IPS-18c (cell line): ENCODE results near the gene NECTIN4.
"Not testable (repeated sequence)": the region's sequence is repeated elsewhere in the genome, so short reads cannot be mapped to it uniquely, and the experiment has no call there.

Experiments used
- H3K4me3 ChIP-seq: 2 replicates; pipeline ENCODE4 v1.7.0; 2013; ENCODE audit warnings: low read depth, mild to moderate bottlenecking, low read length, moderate library complexity; ENCODE audit not compliant: insufficient read depth
- H3K9me3 ChIP-seq: one replicate; pipeline ENCODE4 v1.6.1; 2013; ENCODE audit warnings: mild to moderate bottlenecking, low read length, moderate library complexity; ENCODE audit not compliant: control insufficient read depth, insufficient read depth

Gene NECTIN4

GRCh38 chr1:161047436-161048420 is 41.6 kb downstream of the NECTIN4 start:
- no peaks in the 10 kb centered on the region for H3K9me3 ChIP-seq
- no peak overlapping the region for H3K4me3 ChIP-seq

- H3K4me3 ChIP-seq: peak overlapping the region; percentile 57; the same call in 1 of the 2 replicates
- no peaks in the 10 kb centered on the region for H3K9me3 ChIP-seq
These were observed 42.6 kb downstream of the NECTIN4 start for GRCh38 chr1:161046605-161047228.

DNA sequence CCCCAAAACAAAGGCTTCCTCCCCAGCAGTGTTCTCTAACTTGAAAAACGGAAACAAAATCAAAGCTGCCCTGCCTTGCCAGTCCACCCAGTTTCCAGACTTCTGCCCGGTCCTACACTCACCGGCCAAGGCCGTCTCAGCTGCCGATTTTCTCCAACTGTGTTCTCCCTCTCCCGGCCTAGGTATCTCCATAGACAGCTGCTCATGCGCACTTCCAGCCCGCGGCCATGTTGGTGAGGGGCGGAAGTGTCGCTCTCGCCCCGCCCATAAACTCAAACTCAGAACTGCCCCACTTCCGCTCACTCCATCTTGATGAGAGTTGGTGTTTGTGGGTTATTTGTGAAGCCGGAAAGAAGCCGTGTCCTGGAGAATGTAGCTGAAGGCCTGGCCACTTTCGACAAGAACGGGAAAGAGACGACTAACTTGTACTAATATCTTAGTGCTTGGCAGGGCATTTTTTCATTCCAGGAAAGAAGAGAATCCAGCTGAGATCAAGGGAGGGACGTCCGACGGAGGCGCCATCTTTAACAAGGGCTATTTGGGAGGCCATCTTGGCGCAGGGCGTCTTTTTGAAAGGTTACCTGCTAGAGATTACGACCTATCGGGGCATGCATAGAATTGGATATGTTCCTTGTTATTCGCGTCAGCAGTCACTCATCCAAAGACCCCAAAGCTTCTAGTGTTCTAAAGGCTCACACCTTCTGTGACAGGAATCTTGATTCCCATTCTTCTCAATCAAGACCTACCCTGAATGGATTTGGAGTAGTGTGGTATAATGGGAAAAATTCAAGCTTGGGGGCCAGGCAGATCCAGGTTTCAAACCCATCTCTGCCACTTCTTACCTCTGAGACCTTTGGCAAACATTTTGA is 43.4 kb downstream of the NECTIN4 start, which contains the start of gene USF1:
TSS of gene USF1 (minus strand) at position 242 of the 869 bp plus-strand sequence. CDS start 2,702 bp downstream, outside the sequence.
- H3K4me3 ChIP-seq: peak within 1 kb of the TSS; percentile 57
- no peaks in the 10 kb centered on the region for H3K9me3 ChIP-seq

GRCh38 chr1:161044908-161045735 is 44.2 kb downstream of the NECTIN4 start:
- H3K4me3 ChIP-seq: peak overlapping the region; percentile 57
- no peaks in the 10 kb centered on the region for H3K9me3 ChIP-seq

DNA sequence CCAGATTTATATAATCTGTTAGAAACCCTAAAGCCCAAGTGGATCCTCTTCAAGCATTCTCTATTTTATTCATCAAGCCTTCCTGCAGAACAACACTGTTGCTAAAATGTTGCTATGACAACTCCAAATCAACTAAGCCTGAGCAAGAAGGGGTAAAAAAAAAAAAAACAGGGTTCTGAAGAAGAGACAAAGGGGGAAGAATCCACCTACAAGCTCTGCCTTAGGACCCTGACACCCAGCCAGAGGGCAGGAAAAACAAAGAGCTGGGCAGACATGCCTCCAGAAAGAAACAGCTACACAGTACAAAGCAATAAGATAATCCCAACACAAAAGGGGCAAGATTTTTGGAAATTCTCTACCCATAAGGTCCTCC is 44.8 kb downstream of the NECTIN4 start:
- no peaks in the 10 kb centered on the region for H3K9me3 ChIP-seq
- peak overlapping the region; percentile 57 for H3K4me3 ChIP-seq

- H3K4me3 ChIP-seq: no peak overlapping the region
- H3K9me3 ChIP-seq: no peaks in the 10 kb centered on the region
These were observed 49.8 kb downstream of the NECTIN4 start for GRCh38 chr1:161039546-161039945.

GRCh38 chr1:161039154-161039545 is 50.2 kb downstream of the NECTIN4 start:
- Histone ChIP-seq H3K4me3 (peak overlapping the region; percentile 87), H3K9me3 (no peaks in the 10 kb centered on the region)

GRCh38 chr1:161038523-161039153 is 50.7 kb downstream of the NECTIN4 start, which contains the start of gene TSTD1:
Gene TSTD1, minus strand, starts transcription at chr1:161038964. Its CDS starts 75 bp downstream, at chr1:161038889.
- Histone ChIP-seq H3K9me3 (no peaks in the 10 kb centered on the region), H3K4me3 (peak within 1 kb of the TSS; percentile 87)

DNA sequence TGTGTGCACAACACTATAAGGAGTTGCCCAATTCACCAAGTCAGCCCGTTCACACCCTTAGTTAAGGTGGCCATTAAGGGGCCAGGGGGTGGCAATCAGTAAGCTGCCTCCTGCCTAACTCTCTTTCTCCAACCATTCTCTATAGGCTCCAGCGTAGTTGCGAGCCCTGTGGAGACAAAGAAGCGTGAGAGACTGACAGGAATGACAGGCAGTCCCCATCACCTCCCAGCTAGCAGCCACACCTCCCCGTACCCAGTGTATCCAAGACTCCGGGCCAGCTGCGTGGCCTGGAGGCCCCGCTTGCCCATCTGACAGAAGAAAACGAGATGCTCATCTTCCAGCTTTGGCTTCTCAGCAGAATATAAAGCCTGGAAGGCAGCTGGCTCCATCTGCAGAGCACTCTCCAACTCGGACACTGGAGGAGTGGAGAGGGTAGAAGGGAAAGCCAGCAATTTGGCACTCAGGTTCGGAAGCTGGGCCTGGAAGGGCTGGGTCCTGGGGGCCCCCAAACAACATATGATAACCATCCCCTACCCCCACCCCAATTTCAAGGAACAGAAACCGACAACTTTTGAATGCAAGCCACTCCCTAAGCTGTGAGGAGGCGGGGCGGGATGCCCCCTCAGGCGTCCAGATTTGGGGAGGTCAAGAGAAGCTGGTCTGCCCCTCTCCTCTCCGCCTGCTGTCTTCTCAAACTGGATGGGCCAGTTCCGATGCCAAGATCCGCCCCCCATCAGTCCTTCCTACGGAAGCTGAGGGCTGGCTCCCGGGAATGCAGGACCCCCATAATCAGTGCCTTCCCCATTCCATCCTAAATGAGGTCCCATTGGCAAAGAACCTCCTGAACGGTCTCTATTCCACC is 51.5 kb downstream of the NECTIN4 start:
- Histone ChIP-seq H3K9me3 (no peaks in the 10 kb centered on the region), H3K4me3 (peak overlapping the region; percentile 87)

DNA sequence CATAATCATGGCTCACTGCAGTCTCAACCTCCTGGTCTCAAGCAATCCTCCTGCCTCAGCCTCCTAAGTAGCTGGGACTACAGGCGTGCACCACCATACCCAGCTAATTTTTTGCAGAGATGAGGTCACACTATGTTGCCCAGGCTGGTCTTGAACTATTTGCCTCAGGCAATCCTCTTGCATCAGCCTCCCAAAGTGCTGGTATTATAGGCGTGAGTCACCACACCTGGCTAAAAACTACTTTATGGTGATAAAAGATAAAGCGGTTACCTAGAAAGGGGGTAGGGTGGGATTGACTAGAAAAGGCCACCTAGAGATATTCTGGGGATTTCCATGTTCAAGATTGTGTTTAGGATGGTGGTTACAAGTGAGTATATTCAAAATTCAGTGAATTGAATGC is 55.6 kb downstream of the NECTIN4 start:
- Histone ChIP-seq H3K9me3 (peaks cover 4% of the 10 kb centered on the region), H3K4me3 (no peak overlapping the region)

GRCh38 chr1:161032409-161032808 is 56.9 kb downstream of the NECTIN4 start:
- H3K9me3 ChIP-seq: peaks cover 8% of the 10 kb centered on the region

GRCh38 chr1:161031874-161032273 is 57.5 kb downstream of the NECTIN4 start:
- H3K9me3 ChIP-seq: peaks cover 8% of the 10 kb centered on the region
- H3K4me3 ChIP-seq: no peak overlapping the region

More at GRCh38 chr1:161032409-161032808, 56.9 kb downstream of the NECTIN4 start:
- no peak overlapping the region for H3K4me3 ChIP-seq

DNA sequence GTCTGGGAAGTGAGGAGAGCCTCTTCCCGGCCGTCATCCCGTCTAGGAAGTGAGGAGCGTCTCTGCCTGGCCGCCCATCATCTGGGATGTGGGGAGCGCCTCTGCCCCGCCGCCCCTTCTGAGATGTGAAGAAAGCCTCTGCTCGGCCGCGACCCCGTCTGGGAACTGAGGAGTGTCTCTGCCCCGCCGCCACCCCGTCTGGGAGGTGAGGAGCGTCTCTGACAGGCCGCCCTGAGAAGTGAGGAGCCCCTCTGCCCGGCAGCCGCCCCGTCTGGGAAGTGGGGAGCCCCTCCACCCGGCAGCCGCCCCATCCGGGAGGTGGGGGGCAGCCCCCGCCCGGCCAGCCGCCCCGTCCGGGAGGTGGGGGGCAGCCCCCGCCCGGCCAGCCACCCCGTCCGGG is 59.9 kb downstream of the NECTIN4 start:
- not testable (repeated sequence) for H3K4me3 ChIP-seq, H3K9me3 ChIP-seq

DNA sequence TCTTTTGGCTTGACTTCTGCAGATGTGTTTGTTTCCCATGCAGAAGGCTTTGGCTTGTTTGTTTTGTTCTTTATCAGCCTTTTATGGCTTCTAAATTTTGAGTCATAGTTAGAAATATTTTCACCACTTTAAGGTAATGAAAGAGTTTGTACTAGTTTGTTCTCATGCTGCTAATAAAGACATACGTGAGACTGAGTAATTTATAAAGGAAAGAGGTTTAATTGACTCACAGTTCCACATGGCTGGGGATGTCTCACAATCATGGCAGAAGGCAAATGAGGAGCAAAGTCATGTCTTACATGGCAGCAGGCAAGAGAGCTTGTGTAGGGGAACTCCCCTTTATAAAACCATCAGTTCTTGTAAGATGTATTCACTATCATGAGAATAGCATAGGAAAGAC is 62.4 kb downstream of the NECTIN4 start:
- not testable (repeated sequence) for H3K9me3 ChIP-seq, H3K4me3 ChIP-seq

DNA sequence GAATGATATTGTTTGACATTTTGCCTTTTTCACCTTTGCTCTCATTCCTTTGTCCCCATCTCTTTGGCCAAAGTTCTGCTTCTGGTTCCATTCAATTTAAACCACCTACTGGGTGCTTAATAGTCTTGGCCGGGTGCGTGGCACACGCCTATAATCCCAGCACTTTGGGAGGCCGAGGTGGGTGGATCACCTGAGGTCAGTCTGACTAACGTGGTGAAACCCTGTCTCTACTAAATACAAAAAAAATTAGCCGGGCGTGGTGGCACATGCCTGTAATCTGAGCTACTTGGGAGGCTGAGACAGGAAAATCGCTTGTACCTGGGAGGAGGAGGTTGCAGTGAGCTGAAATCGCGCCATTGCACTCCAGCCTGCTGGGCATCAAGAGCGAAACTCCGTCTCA is 66.9 kb downstream of the NECTIN4 start:
- H3K9me3 ChIP-seq, H3K4me3 ChIP-seq: not testable (repeated sequence)
